IMR-90 (cell line): ENCODE data around the gene ELAC1. TPM values are rescaled to one million over a fixed set of nuclear protein-coding genes. Genes with fewer than 3 reads are reported as not detected.

Experiments
- ATAC-seq: fragments of 200-7000 bp; cut with Tn5 transposase; 2 replicates; pipeline ENCODE4 v1.9.1; 2020; ENCODE audit warnings: low read depth, mild to moderate bottlenecking, moderate library complexity
- BruUV-seq: library from RNA; stranded (reverse); fragments of 400-500 nt; replicated peaks from 2 replicates; lab custom pipeline; 2021; lab: Mats Ljungman, UMichigan
- CTCF ChIA-PET: fragments of 300-600 bp; formaldehyde crosslinking; extraction: SDS; loops from one replicate; lab custom pipeline; 2021; ENCODE audit warnings: antibody characterized with exemption; lab: Yijun Ruan, JAX
- POLR2A ChIA-PET: fragments of 300-600 bp; sonication (Branson Sonifier 250); formaldehyde crosslinking; loops from one replicate; lab custom pipeline; 2022; ENCODE audit warnings: antibody characterized with exemption; ENCODE audit not compliant: unreplicated experiment; lab: Charles Lee
- DNase-seq: peaks from one replicate; pipeline ENCODE4 v3.0.0; 2013
- H2AFZ ChIP-seq: replicated peaks from 2 replicates; pipeline ENCODE3; 2013; ENCODE audit warnings: low read length, mild to moderate bottlenecking; ENCODE audit not compliant: poor library complexity
- H2AK5ac ChIP-seq: 2 replicates; pipeline ENCODE4 v1.6.1; 2013; ENCODE audit warnings: low read depth, low read length, inconsistent platforms
- H2AK9ac ChIP-seq: replicated peaks from 2 replicates; pipeline ENCODE3; 2013; ENCODE audit warnings: mild to moderate bottlenecking, low read depth, low read length, moderate library complexity; ENCODE audit not compliant: poor library complexity
- H2BK120ac ChIP-seq: 2 replicates; pipeline ENCODE4 v1.6.1; 2013; ENCODE audit warnings: low read depth, low read length, inconsistent platforms
- H2BK15ac ChIP-seq: 3 replicates; pipeline ENCODE4 v1.6.1; 2013; ENCODE audit warnings: low read depth, low read length, inconsistent platforms
- H2BK20ac ChIP-seq: 2 replicates; pipeline ENCODE4 v1.6.1; 2013; ENCODE audit warnings: low read depth, mild to moderate bottlenecking, inconsistent platforms, low read length, moderate library complexity
- H2BK5ac ChIP-seq: 2 replicates; pipeline ENCODE4 v1.6.1; 2013; ENCODE audit warnings: mild to moderate bottlenecking, low read depth, low read length, inconsistent platforms; ENCODE audit not compliant: poor library complexity, severe bottlenecking
- H3K14ac ChIP-seq: replicated peaks from 2 replicates; pipeline ENCODE4 v1.6.1; 2013; ENCODE audit warnings: low read depth, low read length, inconsistent platforms
- H3K18ac ChIP-seq: 2 replicates; pipeline ENCODE4 v1.6.1; 2013; ENCODE audit warnings: low read depth, low read length, control low read depth
- H3K23ac ChIP-seq: 2 replicates; pipeline ENCODE4 v1.6.1; 2013; ENCODE audit warnings: low read depth, low read length, inconsistent platforms
- H3K27ac ChIP-seq: 2 replicates; pipeline ENCODE4 v1.5.1; 2013; ENCODE audit warnings: mild to moderate bottlenecking, control low read depth, low read length; ENCODE audit not compliant: insufficient read depth
- H3K27me3 ChIP-seq: 2 replicates; pipeline ENCODE4 v1.6.1; 2013; ENCODE audit warnings: low read length; ENCODE audit not compliant: control insufficient read depth, insufficient read depth
- H3K36me3 ChIP-seq: 2 replicates; pipeline ENCODE4 v1.6.1; 2013; ENCODE audit warnings: low read length, mixed read lengths; ENCODE audit not compliant: control insufficient read depth, insufficient read depth
- H3K4ac ChIP-seq: 2 replicates; pipeline ENCODE4 v1.6.1; 2013; ENCODE audit warnings: low read depth, low read length, inconsistent platforms
- H3K4me1 ChIP-seq: 2 replicates; pipeline ENCODE4 v1.6.1; 2013; ENCODE audit warnings: low read length, mixed read lengths; ENCODE audit not compliant: control insufficient read depth, insufficient read depth
- H3K4me2 ChIP-seq: 2 replicates; pipeline ENCODE4 v1.6.1; 2013; ENCODE audit warnings: low read depth, mild to moderate bottlenecking, control low read depth, low read length, moderate library complexity
- H3K4me3 ChIP-seq: 2 replicates; pipeline ENCODE4 v1.5.1; 2013; ENCODE audit warnings: low read depth, mild to moderate bottlenecking, control low read depth, low read length, moderate library complexity; ENCODE audit not compliant: insufficient read depth
- H3K56ac ChIP-seq: 2 replicates; pipeline ENCODE4 v1.6.1; 2013; ENCODE audit warnings: low read length, inconsistent platforms; ENCODE audit not compliant: insufficient read depth; ENCODE audit errors: extremely low read depth
- H3K79me1 ChIP-seq, 2 experiments: 2 replicates each; pipeline ENCODE4 v1.6.1; 2013; ENCODE audit warnings: low read length in 2 of 2, inconsistent platforms in 1 of 2, low read depth in 1 of 2
- H3K9ac ChIP-seq: 2 replicates; pipeline ENCODE4 v1.6.1; 2013; ENCODE audit warnings: low read depth, low read length, control low read depth
- H3K9me1 ChIP-seq: 2 replicates; pipeline ENCODE4 v1.6.1; 2013; ENCODE audit warnings: low read length, inconsistent platforms; ENCODE audit not compliant: insufficient read depth
- H3K9me3 ChIP-seq: 2 replicates; pipeline ENCODE4 v1.6.1; 2013; ENCODE audit warnings: low read length; ENCODE audit not compliant: control insufficient read depth, insufficient read depth
- H4K20me1 ChIP-seq: 2 replicates; pipeline ENCODE4 v1.6.1; 2013; ENCODE audit warnings: low read length, inconsistent platforms; ENCODE audit not compliant: insufficient read depth
- H4K5ac ChIP-seq: 2 replicates; pipeline ENCODE4 v1.6.1; 2013; ENCODE audit warnings: mild to moderate bottlenecking, low read depth, low read length, control low read depth
- H4K8ac ChIP-seq, 2 experiments: 2 replicates each; pipeline ENCODE4 v1.6.1; 2013; ENCODE audit warnings: low read depth in 2 of 2, low read length in 2 of 2, control low read depth in 1 of 2, inconsistent platforms in 1 of 2
- H4K91ac ChIP-seq: 2 replicates; pipeline ENCODE4 v1.6.1; 2013; ENCODE audit warnings: low read depth, low read length, inconsistent platforms; ENCODE audit not compliant: insufficient read depth
- BHLHE40 ChIP-seq: fragments of 150-350 bp; IDR thresholded peaks from 2 replicates; pipeline ENCODE4 v1.6.1; 2016; ENCODE audit warnings: mild to moderate bottlenecking, low read depth, low read length
- CEBPB ChIP-seq: IDR thresholded peaks from 2 replicates; pipeline ENCODE4 v1.6.1; 2012; ENCODE audit warnings: low read depth, low read length, improper control_type of control experiment
- CHD1 ChIP-seq: IDR thresholded peaks from 2 replicates; pipeline ENCODE4 v1.6.1; 2012; ENCODE audit warnings: low read depth, low read length, improper control_type of control experiment
- FOS ChIP-seq: fragments of 150-350 bp; IDR thresholded peaks from 2 replicates; pipeline ENCODE4 v1.6.1; 2016; ENCODE audit warnings: low read depth, low read length
- MAFK ChIP-seq: IDR thresholded peaks from 2 replicates; pipeline ENCODE4 v1.6.1; 2012; ENCODE audit warnings: low read depth, low read length, improper control_type of control experiment
- MAZ ChIP-seq: IDR thresholded peaks from 2 replicates; pipeline ENCODE4 v1.6.1; 2012; ENCODE audit warnings: low read depth, mild to moderate bottlenecking, low read length, improper control_type of control experiment, moderate library complexity, borderline replicate concordance
- MXI1 ChIP-seq: IDR thresholded peaks from 2 replicates; pipeline ENCODE4 v1.6.1; 2012; ENCODE audit warnings: low read depth, mild to moderate bottlenecking, low read length, moderate library complexity, borderline replicate concordance
- NFE2L2 ChIP-seq: fragments of 150-350 bp; IDR thresholded peaks from 2 replicates; pipeline ENCODE4 v1.6.1; 2016; ENCODE audit warnings: low read depth, mild to moderate bottlenecking, low read length
- POLR2A ChIP-seq: IDR thresholded peaks from 2 replicates; pipeline ENCODE4 v1.6.1; 2012; ENCODE audit warnings: mild to moderate bottlenecking, low read depth, low read length
- RAD21 ChIP-seq: IDR thresholded peaks from 2 replicates; pipeline ENCODE4 v1.6.1; 2012; ENCODE audit warnings: low read length, improper control_type of control experiment
- RCOR1 ChIP-seq: IDR thresholded peaks from 2 replicates; pipeline ENCODE4 v1.6.1; 2012; ENCODE audit warnings: mild to moderate bottlenecking, low read length, improper control_type of control experiment; ENCODE audit not compliant: insufficient replicate concordance
- RFX5 ChIP-seq: IDR thresholded peaks from 2 replicates; pipeline ENCODE4 v1.8.0; 2012; ENCODE audit warnings: low read depth, mild to moderate bottlenecking, low read length, moderate library complexity
- SMC3 ChIP-seq: fragments of 150-350 bp; IDR thresholded peaks from 2 replicates; pipeline ENCODE4 v1.6.1; 2016; ENCODE audit warnings: low read depth, mild to moderate bottlenecking, antibody characterized with exemption, low read length, moderate library complexity
- WGBS, 2 experiments: methylation state at CpG; one replicate each; pipeline versions ENCODE4 v1.1.5 to v1.1.7; 2013; ENCODE audit warnings: missing lambda C conversion rate in 2 of 2; ENCODE audit not compliant: insufficient read length in 1 of 2; ENCODE audit errors: extremely low coverage in 2 of 2; 5-methylcytosine and 5-hydroxymethylcytosine counted together
- dilution Hi-C: fragments of 300-500 bp; cut with HindIII; formaldehyde crosslinking; loops from one replicate; pipeline ENCODE4 v1.14.3; 2018; ENCODE audit warnings: low sequenced_read_pairs; ENCODE audit not compliant: unreplicated experiment
- in situ Hi-C: fragments of 300-500 bp; cut with MboI; formaldehyde crosslinking; loops from 3 replicates; pipeline ENCODE4 v1.14.3; 2019; ENCODE audit warnings: low sequenced_read_pairs, inconsistent platforms, mixed read lengths
- intact Hi-C: fragments of 100-400 bp; cut with micrococcal nuclease; formaldehyde crosslinking; loops from 2 replicates; pipeline ENCODE4 v1.10.0; 2022
- polyA plus RNA-seq, 3 experiments: library from polyadenylated mRNA; depleted of rRNA; stranded (reverse); fragments of >200 nt; gene quantifications; 2 replicates each; pipeline ENCODE4 v1.2.3, GENCODE V29; 2012; ENCODE audit warnings: low replicate concordance in 1 of 3
- total RNA-seq: library from RNA; depleted of rRNA; stranded (reverse); fragments of >200 nt; gene quantifications from 2 replicates; pipeline ENCODE4 v1.2.3, GENCODE V29; 2012
- TF ChIP-seq, protein P1 (sequence below): fragments of 150-350 bp; IDR thresholded peaks from 2 replicates; pipeline ENCODE4 v1.6.1; 2016; ENCODE audit warnings: low read depth, mild to moderate bottlenecking, low read length, moderate library complexity, borderline replicate concordance
- TF ChIP-seq, protein P2 (sequence below): conservative IDR thresholded peaks from 2 replicates; pipeline ENCODE4 v1.5.1; 2012; ENCODE audit warnings: mild to moderate bottlenecking, low read depth, low read length, improper control_type of control experiment
- TF ChIP-seq, protein P3 (sequence below): fragments of 150-350 bp; IDR thresholded peaks from 2 replicates; pipeline ENCODE4 v1.6.1; 2017; ENCODE audit warnings: mild to moderate bottlenecking, antibody characterized with exemption, low read length, low read depth

The ELAC1 gene
- total and polyA plus RNA-seq, 2 of the 4 experiments (the other 2 are of a cell fraction), result 5.2 to 8.4 TPM

DNA sequence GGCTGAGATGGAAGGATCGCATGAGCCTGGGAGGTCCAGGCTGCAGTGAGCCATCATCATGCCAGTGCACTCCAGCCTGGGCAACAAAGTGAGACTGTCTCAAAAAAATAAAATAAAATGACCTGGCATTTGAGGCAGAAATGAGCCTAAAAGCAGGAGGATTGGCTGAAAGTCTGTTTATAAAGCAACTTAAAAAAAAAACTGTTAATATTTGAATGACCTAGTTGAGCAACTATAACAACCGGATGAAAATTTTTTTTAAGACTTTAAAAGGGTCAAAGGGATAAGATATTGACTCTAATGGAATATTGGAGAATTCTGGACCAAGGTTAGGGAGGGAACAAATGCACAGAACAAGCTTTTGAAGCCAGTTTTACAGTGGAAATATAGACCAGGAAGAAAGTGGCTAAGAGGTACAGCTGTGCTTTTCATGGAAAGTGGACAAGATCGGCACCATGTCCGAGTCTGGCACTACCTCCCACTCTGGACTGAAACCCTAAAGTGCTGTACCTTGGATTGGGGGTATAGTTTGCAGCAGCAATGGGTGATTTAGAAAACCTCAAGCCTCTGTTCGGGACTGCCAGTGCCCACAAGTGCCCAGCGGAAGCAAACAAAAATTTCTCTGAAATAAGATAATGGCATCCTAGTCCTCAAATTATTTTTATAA lies 33.2 kb upstream of the ELAC1 start:
- Histone ChIP-seq H3K14ac (no peak overlapping the region), H3K9me3 (no peaks in the 10 kb centered on the region), H3K18ac (no peak overlapping the region), H3K4me3 (no peak overlapping the region), H2BK20ac (no peak overlapping the region), H3K23ac (no peak overlapping the region), H2AK5ac (no peak overlapping the region), H2BK5ac (no peak overlapping the region), H3K79me1 (no peaks in the 10 kb centered on the region), H3K27me3 (no peaks in the 10 kb centered on the region), H4K5ac (no peak overlapping the region), H3K27ac (no peak overlapping the region), H2BK15ac (no peak overlapping the region), H3K9me1 (no peaks in the 10 kb centered on the region), H2AFZ (no peak overlapping the region), H4K8ac (no peak overlapping the region), H3K36me3 (0 out of 2 replicates have a peak, but pooled peaks cover 2% of the 10 kb centered on the region), H3K4ac (no peak overlapping the region), H3K9ac (no peak overlapping the region), H4K20me1 (no peaks in the 10 kb centered on the region), H4K91ac (no peak overlapping the region), H2BK120ac (no peak overlapping the region), H3K56ac (no peak overlapping the region), H3K4me2 (no peak overlapping the region), H2AK9ac (no peak overlapping the region), H3K4me1 (no peaks in the 10 kb centered on the region)
- intact Hi-C loops, result no loop called here
- ATAC-seq (no peak), DNase-seq (no peak)
- BruUV-seq, result no TSS peak
- TF ChIP-seq BHLHE40, result no peak
- TF ChIP-seq RCOR1, result no peak
- no peak for TF ChIP-seq POLR2A
- no peak for TF ChIP-seq RAD21
- TF ChIP-seq MAFK, result no peak
- no peak for TF ChIP-seq CEBPB
- TF ChIP-seq CHD1, result no peak
- no peak for TF ChIP-seq FOS
- TF ChIP-seq MXI1, result no peak
- TF ChIP-seq SMC3, result no peak
- TF ChIP-seq, protein P1, sequence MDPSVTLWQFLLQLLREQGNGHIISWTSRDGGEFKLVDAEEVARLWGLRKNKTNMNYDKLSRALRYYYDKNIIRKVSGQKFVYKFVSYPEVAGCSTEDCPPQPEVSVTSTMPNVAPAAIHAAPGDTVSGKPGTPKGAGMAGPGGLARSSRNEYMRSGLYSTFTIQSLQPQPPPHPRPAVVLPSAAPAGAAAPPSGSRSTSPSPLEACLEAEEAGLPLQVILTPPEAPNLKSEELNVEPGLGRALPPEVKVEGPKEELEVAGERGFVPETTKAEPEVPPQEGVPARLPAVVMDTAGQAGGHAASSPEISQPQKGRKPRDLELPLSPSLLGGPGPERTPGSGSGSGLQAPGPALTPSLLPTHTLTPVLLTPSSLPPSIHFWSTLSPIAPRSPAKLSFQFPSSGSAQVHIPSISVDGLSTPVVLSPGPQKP, result no peak
- TF ChIP-seq, protein P2, sequence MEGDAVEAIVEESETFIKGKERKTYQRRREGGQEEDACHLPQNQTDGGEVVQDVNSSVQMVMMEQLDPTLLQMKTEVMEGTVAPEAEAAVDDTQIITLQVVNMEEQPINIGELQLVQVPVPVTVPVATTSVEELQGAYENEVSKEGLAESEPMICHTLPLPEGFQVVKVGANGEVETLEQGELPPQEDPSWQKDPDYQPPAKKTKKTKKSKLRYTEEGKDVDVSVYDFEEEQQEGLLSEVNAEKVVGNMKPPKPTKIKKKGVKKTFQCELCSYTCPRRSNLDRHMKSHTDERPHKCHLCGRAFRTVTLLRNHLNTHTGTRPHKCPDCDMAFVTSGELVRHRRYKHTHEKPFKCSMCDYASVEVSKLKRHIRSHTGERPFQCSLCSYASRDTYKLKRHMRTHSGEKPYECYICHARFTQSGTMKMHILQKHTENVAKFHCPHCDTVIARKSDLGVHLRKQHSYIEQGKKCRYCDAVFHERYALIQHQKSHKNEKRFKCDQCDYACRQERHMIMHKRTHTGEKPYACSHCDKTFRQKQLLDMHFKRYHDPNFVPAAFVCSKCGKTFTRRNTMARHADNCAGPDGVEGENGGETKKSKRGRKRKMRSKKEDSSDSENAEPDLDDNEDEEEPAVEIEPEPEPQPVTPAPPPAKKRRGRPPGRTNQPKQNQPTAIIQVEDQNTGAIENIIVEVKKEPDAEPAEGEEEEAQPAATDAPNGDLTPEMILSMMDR, result no peak
- TF ChIP-seq RFX5, result no peak
- TF ChIP-seq NFE2L2, result no peak
- TF ChIP-seq MAZ, result no peak
- TF ChIP-seq, protein P3, sequence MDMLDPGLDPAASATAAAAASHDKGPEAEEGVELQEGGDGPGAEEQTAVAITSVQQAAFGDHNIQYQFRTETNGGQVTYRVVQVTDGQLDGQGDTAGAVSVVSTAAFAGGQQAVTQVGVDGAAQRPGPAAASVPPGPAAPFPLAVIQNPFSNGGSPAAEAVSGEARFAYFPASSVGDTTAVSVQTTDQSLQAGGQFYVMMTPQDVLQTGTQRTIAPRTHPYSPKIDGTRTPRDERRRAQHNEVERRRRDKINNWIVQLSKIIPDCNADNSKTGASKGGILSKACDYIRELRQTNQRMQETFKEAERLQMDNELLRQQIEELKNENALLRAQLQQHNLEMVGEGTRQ, result no peak
- ChIA-PET POLR2A (no interaction called here), CTCF (no interaction called here)
- in situ Hi-C loops, result no loop called here
- dilution Hi-C loops, result no loop called here
- WGBS, 2 experiments, result no CpG with 5 or more reads among the region's 6 CpGs
